Right ventricle myocardium inferior (tissue), 1 donor: ENCODE data around the gene DUSP6. TPM values are rescaled to one million over a fixed set of nuclear protein-coding genes. Genes with fewer than 3 reads are reported as not detected.

ENCODE experiments used
- ATAC-seq: fragments of 200-7000 bp; cut with Tn5 transposase; one replicate; pipeline ENCODE4 v1.9.1; 2020; ENCODE audit warnings: mild to moderate bottlenecking, moderate library complexity
- DNase-seq: peaks from one replicate; pipeline ENCODE4 v3.0.0; 2021; ENCODE audit errors: missing footprints
- intact Hi-C: fragments of 100-400 bp; cut with DNase I; formaldehyde crosslinking; loops from one replicate; pipeline ENCODE4 v1.11.0; 2022
- total RNA-seq: library from RNA; stranded (reverse); fragmentation: NEBNext Ultra II Directional; extraction: Animal tissue kit (Norgen Biotek cat#: 25700); gene quantifications from one replicate; pipeline ENCODE4 v1.2.1, GENCODE V29; 2021
- donor health status: DM: no; HTN: yes; CAD: no; lungs with severe emphysema.

DUSP6 gene
- total RNA-seq, 1 donor from 2014 or later: 25.0 TPM

DNA sequence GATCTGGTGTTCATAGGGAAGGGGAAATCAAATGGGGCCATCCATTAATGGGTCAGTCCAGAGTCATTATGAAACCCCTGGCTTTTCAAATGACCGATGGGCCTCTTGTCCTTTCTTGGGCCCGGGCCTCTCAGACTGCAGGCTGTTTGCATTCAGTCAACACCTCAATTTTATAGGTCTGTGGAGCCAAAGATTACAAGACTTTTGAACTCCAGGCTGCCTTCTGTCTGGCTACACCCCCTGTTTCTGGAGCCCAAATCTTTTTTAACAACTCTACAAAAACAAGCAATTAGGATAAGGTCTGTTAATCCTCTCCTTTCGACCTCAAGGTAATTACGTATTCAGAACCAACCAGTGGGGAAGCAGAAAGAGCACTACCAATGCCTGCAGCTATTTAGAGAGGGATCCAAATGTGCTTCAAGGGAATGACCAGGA lies 35.6 kb downstream of the DUSP6 start:
- DNase-seq (no peak), ATAC-seq (peak; percentile 59)
- intact Hi-C loops: no loop called here

DNA sequence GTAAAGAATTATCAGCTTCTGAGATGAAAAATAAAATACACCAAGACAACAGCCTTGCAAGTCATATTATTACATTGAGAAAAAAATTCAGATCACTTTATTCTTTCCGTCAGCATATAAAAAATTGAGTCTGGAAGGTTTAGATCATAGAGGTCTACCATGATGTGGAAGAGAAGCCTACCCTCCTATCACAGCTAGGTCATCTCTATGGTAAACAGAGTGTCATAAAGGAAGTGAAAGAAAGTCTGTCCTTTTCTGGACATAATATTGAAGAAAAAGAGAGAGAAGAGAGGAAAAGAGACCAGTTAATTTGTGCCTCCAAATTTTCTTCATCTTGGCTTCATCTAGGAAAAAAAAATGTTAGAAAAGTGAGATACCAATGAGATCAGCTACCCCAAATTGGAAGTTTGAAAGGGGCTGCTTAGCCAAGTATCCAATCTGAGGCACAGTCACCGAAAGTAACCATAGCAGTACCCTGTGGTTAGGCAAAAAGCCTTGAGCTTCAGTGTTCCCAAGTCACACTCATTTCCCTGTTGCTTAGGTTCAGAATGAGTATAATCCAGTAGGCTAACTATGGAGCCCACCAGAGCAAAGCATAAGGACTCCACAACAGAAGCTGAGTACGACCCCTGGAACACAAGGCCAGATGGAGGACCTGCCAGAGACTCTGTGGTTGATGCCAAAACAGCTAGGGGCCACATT lies 38.1 kb downstream of the DUSP6 start:
- no peak for ATAC-seq
- intact Hi-C loops: no loop called here
- no peak for DNase-seq

DNA sequence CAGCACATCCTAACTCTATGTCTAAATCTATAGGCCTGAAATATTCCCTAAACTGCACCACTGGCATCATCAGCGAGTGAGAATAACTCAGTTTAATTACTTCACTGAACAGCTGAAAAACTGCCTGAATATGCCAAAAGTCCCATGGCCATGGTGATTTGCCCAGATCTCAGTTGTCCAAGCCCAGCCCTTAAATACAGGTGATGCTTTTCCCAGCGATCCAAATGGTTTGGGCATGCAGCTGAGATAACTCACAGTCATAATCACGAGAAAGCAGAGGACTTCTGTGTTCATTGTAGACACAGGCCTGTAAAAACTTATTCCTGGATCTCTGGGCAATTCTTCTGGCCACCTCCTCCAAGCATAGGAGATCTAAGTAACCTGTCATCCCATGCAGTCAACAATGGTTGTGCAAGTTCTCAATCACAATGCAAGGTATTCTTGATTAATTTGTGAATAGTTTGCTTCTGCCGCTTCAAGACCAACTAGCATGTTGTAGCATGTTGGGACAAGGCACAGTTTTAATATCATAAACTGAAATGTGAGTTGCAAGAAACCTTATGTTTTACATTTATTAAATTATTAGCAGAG lies 40.5 kb downstream of the DUSP6 start:
- ATAC-seq (no peak), DNase-seq (no peak)
- intact Hi-C loops: no loop called here

DNA sequence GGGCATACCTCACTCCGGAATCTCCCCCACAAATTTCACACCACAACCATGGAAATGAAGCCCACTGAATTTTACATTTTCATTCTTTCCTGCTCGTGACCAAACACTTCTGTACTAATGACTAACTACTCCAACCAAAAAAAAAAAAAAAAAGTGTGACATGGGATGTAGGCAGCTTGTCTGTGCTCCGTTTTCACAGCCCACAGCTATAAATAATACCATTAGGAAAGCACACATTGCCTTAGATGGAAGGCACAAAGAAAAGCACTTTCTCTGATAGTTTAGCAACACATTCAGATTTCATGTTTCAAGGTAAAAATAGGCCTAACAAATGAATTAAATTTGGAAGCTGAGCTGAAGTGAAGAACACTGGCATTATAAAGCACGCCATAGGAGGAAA lies 42.5 kb downstream of the DUSP6 start:
- intact Hi-C loops: no loop called here
- ATAC-seq (no peak), DNase-seq (no peak)

DNA sequence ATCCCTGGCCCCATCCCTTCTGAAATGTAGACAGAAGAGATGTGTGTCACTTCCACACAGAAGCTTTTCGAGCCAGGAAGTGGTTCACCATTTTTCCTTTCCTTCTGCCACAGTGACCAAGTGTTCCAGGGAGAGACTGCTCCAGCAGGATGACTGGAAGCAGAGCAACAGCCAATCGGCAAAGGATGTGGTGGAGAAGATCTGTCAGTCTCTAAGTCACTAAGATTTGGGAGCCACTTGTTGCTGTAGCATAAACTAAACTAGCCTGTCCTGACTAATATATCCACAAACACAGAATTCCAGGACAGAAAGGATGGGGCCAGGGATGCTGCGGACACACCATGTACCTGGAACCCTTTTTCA lies 42.9 kb downstream of the DUSP6 start:
- DNase-seq (no peak), ATAC-seq (no peak)
- intact Hi-C loops: no loop called here

DNA sequence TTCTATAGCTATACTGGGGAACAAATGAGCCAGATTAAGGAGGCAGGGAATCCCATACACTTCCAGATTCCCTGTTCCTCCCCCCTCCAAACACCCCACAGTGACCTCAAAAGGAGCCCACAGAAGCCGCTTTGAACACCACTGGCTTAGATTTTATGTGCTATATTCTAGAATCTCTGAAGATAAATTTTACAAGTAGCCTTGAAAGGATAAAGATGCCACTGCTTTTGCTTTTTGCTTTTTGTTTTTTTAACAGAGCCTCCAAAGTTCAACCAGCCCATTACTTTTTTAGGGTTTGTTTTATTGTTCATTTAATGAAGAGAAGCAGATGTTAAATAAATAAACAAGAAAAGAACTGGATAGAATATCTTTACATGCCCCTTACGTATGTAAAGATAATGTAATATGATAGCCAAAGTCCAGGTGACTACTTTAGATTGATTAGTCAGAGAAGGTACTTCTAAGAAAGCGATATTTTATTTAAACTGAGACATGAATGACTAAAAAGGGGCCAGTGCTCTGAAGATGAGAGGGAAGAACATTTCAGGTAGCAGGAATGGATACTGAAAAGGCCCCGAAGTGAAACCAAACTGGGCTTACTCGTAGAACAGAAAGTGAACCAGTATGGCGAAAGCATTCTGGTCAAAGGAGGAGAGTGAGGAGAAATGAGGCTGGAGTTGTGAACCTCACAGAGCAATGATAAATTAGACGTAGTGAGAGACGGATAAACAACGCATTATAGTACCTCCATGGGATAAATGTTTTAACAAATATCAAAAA lies 44.6 kb downstream of the DUSP6 start:
- ATAC-seq (no peak), DNase-seq (no peak)
- intact Hi-C loops: no loop called here

DNA sequence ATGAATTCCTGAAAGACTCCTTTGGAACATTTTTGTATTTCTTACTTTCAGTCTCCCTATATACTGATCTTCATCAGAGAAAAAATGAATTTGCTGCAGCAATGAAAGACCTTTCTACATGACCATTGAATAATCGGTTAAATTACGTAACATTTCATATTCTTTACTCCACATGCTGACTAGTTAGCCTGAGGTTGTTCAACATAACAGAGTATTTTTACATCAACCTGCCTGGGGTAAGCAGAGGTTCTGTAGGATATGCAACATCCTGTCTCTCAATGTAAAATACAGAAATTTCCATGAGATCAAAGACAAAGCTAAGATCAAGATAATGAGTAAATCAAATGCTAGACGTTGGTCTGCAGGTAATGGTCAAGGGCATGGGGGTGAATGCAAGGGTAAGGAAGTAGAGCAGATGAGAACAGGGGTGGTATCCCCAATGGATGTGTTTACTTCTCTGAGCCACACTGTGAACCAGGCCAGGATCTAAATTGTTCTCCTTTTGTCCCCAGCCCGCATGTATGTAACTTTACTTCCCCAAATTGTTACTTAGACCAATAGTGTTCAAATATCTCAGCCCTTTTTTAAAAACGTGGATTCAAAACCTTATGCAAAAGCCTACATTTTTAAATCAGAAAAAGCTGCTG lies 45.4 kb downstream of the DUSP6 start:
- ATAC-seq (peak; percentile 50), DNase-seq (no peak)
- intact Hi-C loops: no loop called here

DNA sequence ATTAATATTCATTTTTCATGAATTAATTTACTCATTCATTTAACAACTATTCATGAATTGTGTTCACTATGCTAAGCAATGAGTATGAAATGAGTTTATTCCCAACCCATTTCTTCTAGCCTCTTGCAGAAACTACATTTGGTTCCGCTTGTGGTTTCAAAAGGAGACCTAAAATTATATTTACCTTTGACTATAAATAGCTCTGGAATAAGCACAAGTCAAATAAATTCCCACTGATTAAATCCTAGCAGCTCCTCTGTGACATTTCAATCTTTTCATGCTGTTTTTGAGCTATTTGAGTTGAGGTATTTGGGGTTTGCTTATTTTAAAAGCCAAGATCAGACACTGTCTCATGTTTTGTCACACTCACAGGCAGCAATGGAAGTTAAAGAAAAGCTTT lies 46.9 kb downstream of the DUSP6 start:
- intact Hi-C loops: no loop called here
- ATAC-seq (no peak), DNase-seq (no peak)

DNA sequence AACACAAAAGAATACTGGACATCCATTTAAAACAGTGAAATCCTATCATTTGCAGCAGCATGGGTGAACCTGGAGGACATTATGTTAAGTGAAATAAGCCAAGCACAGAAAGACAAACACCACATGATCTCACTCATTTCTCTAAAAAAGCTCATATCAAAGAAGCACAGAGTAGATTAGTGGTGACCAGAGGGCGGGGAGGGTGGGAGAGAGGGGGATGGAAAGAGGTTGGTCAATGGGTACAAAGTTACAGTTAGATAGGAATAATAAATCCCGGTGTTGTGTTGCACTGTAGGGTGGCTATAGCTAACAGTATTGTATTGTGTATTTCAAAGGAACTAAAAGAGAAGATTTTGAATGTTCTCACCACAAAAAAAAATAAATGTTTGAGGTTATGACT lies 52.4 kb downstream of the DUSP6 start:
- intact Hi-C loops: no loop called here
- ATAC-seq: no peak
- DNase-seq: no peak

DNA sequence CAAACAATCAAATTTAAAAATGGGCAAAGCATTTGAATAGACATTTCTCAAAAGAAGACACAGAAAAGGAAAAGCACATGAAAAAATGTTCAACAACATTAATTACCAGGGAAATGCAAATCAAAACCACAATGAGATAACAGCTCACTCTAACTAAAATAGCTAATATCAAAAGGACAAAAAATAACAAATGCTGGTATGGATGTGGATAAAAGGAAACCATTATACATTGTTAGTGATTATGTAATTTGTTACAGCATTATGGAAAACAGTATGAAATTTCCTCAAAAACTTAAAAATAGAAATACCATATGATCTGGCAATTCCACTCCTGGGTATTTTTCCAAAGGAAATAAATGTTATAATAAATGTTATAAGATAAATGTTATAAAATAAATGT lies 52.9 kb downstream of the DUSP6 start:
- intact Hi-C loops: no loop called here
- no peak for DNase-seq
- ATAC-seq: no peak

Other genes starting within 250 kb of the DUSP6 start
- 2.3 TPM for gene GALNT4, start 172.3 kb upstream of the DUSP6 start, total RNA-seq
- 6.7 TPM for gene POC1B, start 173.5 kb upstream of the DUSP6 start, total RNA-seq